ENCODE results near the gene A3GALT2.

- no peak for TF ChIP-seq POLR2AphosphoS5 (IDR thresholded peaks at IDR 0.05)
- no peak for TF ChIP-seq CTCF (IDR thresholded peaks at IDR 0.05)
- TF ChIP-seq POLR2A (IDR thresholded peaks at IDR 0.05) = no peak
- TF ChIP-seq EP300 (IDR thresholded peaks at IDR 0.05) = no peak
Observed at GRCh38 chr1:33274446-33274845, 46.5 kb downstream of the A3GALT2 start.

Measured in stomach (tissue), 4 donors.